ENCODE measurements around the gene HTT-AS.
"Not testable (repeated sequence)": the region's sequence is repeated elsewhere in the genome, so short reads cannot be mapped to it uniquely, and the experiment has no call there.

Gene HTT-AS

GRCh38 chr4:3074078-3074845, at the start of gene HTT-AS, which contains the start of gene HTT:
TSS of gene HTT-AS (minus strand) at chr4:3074538.
TSS of gene HTT (plus strand) at chr4:3074681. CDS start at chr4:3074826, 145 bp downstream.
- peak; percentile 99 for FAIRE-seq
- DNase-seq (ENCODE audit: insufficient read length, low spot score) = peak; percentile 95

- FAIRE-seq (no peak), DNase-seq (ENCODE audit: insufficient read length, low spot score) (no peak)
Observed at GRCh38 chr4:3123181-3123671, 48.9 kb upstream of the HTT-AS start.

GRCh38 chr4:3122081-3122563, 47.8 kb upstream of the HTT-AS start:
- FAIRE-seq = no peak
- no peak for DNase-seq (ENCODE audit: insufficient read length, low spot score)

GRCh38 chr4:3121596-3121995, 47.3 kb upstream of the HTT-AS start:
- FAIRE-seq = no peak
- DNase-seq (ENCODE audit: insufficient read length, low spot score) = no peak

GRCh38 chr4:3121110-3121509, 46.8 kb upstream of the HTT-AS start:
- no peak for FAIRE-seq
- no peak for DNase-seq (ENCODE audit: insufficient read length, low spot score)

GRCh38 chr4:3119464-3119863, 45.1 kb upstream of the HTT-AS start:
- DNase-seq (ENCODE audit: insufficient read length, low spot score) = no peak
- FAIRE-seq = no peak

DNA sequence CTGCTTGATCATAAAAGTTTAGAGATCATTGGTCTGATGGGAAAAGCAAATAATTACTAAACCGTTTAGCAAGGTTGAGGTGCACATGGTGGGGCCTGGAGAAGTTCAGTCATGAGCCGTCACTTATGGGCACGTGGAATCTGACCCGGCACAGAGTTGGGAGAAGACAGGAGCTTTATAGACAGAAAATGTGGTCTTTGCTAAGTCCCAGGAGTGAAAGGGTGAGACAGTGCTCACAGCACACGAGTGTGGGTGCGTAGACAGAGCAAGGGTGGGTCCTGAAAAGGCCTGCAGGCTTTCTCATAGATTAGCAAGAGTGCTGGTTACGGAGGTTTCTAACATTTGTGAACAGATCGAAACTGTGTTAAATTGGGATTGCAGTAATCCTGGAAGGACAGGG, 44.0 kb upstream of the HTT-AS start:
- FAIRE-seq (no peak), DNase-seq (ENCODE audit: insufficient read length, low spot score) (no peak)

DNA sequence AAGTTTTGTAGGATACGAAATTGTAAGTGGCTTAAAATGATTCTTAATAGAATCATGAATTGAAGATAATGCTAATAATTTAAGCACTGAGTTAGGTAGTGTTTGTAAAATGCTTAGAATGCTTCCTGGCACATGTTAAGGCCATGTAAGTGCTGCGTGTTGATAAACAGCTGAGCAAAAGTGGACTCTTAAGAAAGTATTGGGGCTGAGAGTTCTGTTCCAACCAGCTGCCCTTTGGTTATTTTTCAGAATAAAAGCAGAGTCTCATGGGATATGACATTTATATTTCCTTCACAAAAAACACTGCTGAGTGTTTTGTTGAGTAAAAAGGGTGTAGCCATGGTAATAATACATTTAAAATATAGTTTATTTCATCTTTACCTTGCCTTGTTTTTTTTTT, 42.6 kb upstream of the HTT-AS start:
- DNase-seq (ENCODE audit: insufficient read length, low spot score) (no peak), FAIRE-seq (no peak)

- DNase-seq (ENCODE audit: insufficient read length, low spot score) (no peak), FAIRE-seq (no peak)
Observed at GRCh38 chr4:3115637-3116270, 41.4 kb upstream of the HTT-AS start.

DNA sequence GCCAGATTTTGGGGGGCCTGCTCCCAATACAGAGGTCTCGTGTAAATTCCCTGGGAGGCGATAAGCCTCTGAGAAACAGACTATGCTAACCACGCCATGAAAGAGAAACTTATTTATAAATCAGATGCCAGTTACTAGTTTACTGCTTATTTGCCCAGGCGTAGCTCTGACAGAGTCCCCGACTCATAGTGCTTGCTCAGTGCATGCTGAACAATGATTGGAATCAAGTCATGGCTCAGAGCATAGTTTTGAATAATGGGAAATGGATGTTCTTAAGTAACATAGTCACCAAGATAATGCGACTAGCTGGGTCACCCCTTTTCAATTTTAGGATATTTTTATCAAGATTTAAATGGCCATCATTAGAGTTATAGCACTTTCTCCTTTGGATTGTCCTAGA, 40.0 kb upstream of the HTT-AS start:
- peak; percentile 26 for DNase-seq (ENCODE audit: insufficient read length, low spot score)
- no peak for FAIRE-seq

DNA sequence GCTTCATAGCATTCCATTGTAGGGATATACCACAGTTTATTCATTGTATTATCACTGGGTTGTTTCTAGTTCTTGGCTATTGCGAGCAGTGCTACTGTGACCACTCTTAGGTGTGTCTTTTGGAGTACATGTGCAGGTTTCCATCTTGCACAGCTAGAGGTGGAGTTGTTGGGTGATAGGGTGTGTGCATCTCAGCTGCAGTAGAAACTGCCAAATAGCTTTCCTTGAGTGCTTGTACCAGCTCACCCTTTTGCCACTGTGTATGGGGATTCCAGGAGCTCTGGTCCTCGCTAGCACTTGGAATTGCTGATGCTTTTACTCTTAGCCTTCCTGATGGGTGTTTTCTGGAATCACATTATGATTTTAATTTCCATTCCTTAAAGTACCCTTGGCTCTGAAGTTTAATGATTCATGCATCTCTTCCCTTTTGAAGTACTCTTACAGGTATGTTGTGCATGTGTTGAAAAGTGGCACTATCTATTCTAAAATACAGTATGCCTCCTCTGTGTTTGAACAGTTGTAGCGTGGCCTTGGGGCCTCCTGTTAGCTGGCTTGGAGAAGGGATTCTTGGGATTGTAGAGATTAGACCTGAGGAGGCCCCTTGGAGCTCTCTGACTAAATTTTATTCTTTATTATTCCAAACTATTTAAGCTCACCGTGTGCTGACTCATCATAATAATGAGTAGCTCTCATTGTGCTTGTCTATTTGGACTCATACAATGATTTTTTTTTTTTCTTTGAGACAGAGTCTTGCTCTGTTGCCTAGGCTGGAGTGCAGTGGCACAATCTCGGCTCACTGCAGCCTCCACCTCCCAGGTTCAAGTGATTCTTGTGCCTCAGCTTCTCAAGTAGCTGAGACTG, 38.5 kb upstream of the HTT-AS start:
- FAIRE-seq (no peak), DNase-seq (ENCODE audit: insufficient read length, low spot score) (no peak)

DNA sequence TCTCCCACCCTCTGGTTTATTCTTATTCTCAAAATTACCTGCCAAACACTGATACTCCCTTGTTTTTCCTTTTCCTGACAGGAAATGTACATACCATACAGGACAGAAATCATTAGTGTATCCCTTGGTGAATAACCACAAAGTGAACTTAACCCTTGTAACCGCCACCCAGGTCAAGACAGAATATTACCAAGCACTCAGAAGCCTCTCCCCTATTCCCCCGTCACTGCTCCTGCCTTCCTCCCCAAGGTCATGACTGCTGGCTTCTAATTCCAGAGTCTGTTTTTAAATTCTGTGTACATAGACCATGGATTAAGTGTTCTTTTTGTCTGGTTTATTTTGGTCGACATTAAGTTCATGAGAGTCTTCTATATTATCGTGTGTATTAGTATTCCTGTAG, 37.9 kb upstream of the HTT-AS start:
- FAIRE-seq (no peak), DNase-seq (ENCODE audit: insufficient read length, low spot score) (no peak)

GRCh38 chr4:3111461-3111860, 37.1 kb upstream of the HTT-AS start:
- FAIRE-seq = no peak
- DNase-seq (ENCODE audit: insufficient read length, low spot score) = peak; percentile 36

DNA sequence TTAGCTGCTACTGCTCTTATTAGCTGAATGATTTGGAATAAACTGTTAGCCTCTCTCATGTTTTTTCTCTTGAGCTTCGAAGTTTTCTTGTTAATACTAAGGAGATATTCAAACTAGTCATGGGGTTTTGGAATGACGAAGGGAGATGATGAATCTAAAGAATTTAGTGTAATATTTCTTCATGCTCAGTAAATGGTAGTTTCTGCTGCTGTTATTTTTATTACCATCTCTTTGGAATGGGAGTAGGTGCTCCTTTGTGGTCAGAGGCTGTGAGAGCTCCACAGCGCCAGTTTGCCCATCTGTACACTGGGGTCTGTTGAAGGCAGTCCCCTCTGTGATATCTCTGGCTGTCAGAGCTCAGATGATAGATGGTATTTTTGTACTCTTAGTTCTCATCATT, 33.9 kb upstream of the HTT-AS start:
- DNase-seq (ENCODE audit: insufficient read length, low spot score) (no peak), FAIRE-seq (no peak)

DNA sequence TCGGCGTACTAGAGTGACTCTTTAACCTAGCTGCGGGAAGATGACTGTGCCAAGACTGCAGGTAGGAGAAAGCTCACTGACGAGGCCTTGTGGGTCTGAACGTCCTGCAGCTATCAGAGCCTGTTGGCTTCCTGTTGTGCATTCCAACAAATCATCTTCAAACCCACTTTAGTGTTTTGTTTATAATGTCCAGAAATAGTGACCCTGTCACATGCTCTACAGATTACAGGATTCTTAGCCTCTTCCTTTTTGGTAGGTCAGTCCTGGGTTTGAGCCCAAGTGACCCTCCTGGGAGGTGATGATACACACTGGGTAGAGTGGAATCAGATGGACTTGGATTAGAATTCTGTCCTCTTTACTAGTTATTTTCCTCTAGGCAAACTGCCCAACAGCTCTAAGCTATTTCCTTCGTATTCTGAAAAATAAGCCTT, 33.4 kb upstream of the HTT-AS start:
- DNase-seq (ENCODE audit: insufficient read length, low spot score) (no peak), FAIRE-seq (no peak)

- no peak for FAIRE-seq
- DNase-seq (ENCODE audit: insufficient read length, low spot score) = no peak
Observed at GRCh38 chr4:3107271-3107670, 32.9 kb upstream of the HTT-AS start.

- FAIRE-seq (peak; percentile 76), DNase-seq (ENCODE audit: insufficient read length, low spot score) (peak; percentile 96)
Observed at GRCh38 chr4:3106339-3107186, 32.2 kb upstream of the HTT-AS start.

DNA sequence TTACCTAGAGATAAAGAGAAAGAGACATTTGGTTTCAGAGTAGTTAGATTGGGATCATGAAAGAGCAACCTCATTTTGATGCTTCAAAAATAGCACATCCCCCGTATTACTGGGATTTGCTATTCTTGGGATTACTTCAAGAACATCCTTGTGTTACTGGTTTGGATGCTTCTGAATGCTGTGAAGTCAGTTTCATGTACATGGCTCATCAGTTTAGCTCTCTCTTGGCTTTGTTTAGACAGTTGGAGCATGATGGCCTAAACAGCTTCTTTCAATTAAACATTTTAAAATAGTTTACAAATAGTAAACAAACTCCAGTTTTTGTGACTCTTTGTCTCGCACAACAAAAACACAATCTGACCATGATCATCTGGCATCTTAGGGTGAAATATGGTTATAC, 24.0 kb upstream of the HTT-AS start:
- DNase-seq (ENCODE audit: insufficient read length, low spot score) (no peak), FAIRE-seq (no peak)

GRCh38 chr4:3096202-3096601, 21.9 kb upstream of the HTT-AS start:
- FAIRE-seq = no peak
- no peak for DNase-seq (ENCODE audit: insufficient read length, low spot score)

- FAIRE-seq; DNase-seq (ENCODE audit: insufficient read length, low spot score): not testable (repeated sequence)
Observed at GRCh38 chr4:3094701-3095100, 20.4 kb upstream of the HTT-AS start.
